Liver (tissue), 3 donors: ENCODE data around the gene PADI6.

Experiments used
- CTCF ChIP-seq: fragments of 150-350 bp; IDR thresholded peaks from 2 replicates; pipeline ENCODE4 v1.5.1; 2017; ENCODE audit warnings: improper control_type of control experiment, low read depth, low read length; ENCODE audit not compliant: missing input control
- FOXA1 ChIP-seq: IDR thresholded peaks from 2 replicates; pipeline ENCODE4 v1.6.1; 2016; ENCODE audit warnings: antibody characterized with exemption
- GABPA ChIP-seq, 2 donors: IDR thresholded peaks in 1 of 2; conservative IDR thresholded peaks in 1 of 2; 2 replicates each; pipeline ENCODE4 v1.6.1; 2016; ENCODE audit warnings: antibody characterized with exemption in 2 of 2, mild to moderate bottlenecking in 1 of 2, moderate library complexity in 1 of 2
- HNF4A ChIP-seq, 2 donors: conservative IDR thresholded peaks; 2 replicates each; pipeline ENCODE4 v1.6.1; 2016; ENCODE audit warnings: antibody characterized with exemption in 2 of 2, mild to moderate bottlenecking in 2 of 2
- JUND ChIP-seq, 2 donors: IDR thresholded peaks; 2 replicates each; pipeline ENCODE4 v1.6.1; 2016; ENCODE audit warnings: antibody characterized with exemption in 2 of 2
- MAX ChIP-seq: IDR thresholded peaks from 2 replicates; pipeline ENCODE4 v1.6.1; 2016; ENCODE audit warnings: antibody characterized with exemption
- RAD21 ChIP-seq, 2 donors: IDR thresholded peaks; 2 replicates each; pipeline ENCODE4 v1.6.1; 2016; ENCODE audit warnings: antibody characterized with exemption in 2 of 2, mild to moderate bottlenecking in 2 of 2
- REST ChIP-seq: IDR thresholded peaks from 2 replicates; pipeline ENCODE4 v1.6.1; 2016; ENCODE audit warnings: antibody characterized with exemption, mild to moderate bottlenecking
- RXRA ChIP-seq, 2 donors: IDR thresholded peaks; 2 replicates each; pipeline ENCODE4 v1.6.1; 2017 to 2018; ENCODE audit warnings: antibody characterized with exemption in 2 of 2, mild to moderate bottlenecking in 1 of 2
- SP1 ChIP-seq: IDR thresholded peaks from 2 replicates; pipeline ENCODE4 v1.6.1; 2018; ENCODE audit warnings: antibody characterized with exemption, mild to moderate bottlenecking
- TAF1 ChIP-seq: conservative IDR thresholded peaks from 2 replicates; pipeline ENCODE4 v1.6.1; 2016; ENCODE audit warnings: antibody characterized with exemption, mild to moderate bottlenecking
- YY1 ChIP-seq: IDR thresholded peaks from 2 replicates; pipeline ENCODE4 v1.6.1; 2016; ENCODE audit warnings: antibody characterized with exemption, mild to moderate bottlenecking
- ZBTB33 ChIP-seq: IDR thresholded peaks from 2 replicates; pipeline ENCODE4 v1.6.1; 2016; ENCODE audit warnings: antibody characterized with exemption
- TF ChIP-seq, protein P1 (sequence below): IDR thresholded peaks from 2 replicates; pipeline ENCODE4 v1.6.1; 2016; ENCODE audit warnings: antibody characterized with exemption
- donor health status: healthy.
- donor health status: healthy.

- TF ChIP-seq CTCF (no peak), ZBTB33 (no peak), SP1 (no peak), RAD21 (IDR thresholded peaks at IDR 0.05) (no peak), JUND (IDR thresholded peaks at IDR 0.05) (no peak), GABPA (IDR thresholded peaks at IDR 0.05 in 1 of 2, conservative IDR thresholded peaks at IDR 0.05 in 1 of 2) (no peak), YY1 (no peak), HNF4A (conservative IDR thresholded peaks at IDR 0.05) (no peak), TAF1 (no peak), MAX (no peak), RXRA (IDR thresholded peaks at IDR 0.05) (no peak), FOXA1 (no peak), REST (no peak)
- TF ChIP-seq, protein P1, sequence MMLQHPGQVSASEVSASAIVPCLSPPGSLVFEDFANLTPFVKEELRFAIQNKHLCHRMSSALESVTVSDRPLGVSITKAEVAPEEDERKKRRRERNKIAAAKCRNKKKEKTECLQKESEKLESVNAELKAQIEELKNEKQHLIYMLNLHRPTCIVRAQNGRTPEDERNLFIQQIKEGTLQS: no peak
These were observed 44.4 kb downstream of the PADI6 start for GRCh38 chr1:17416389-17416788.
